Hematopoietic multipotent progenitor cell treated with erythropoietin and hydrocortisone succinate and interleukin-3 and kit ligand, for 17 days (in vitro differentiated cells): Measurements from ENCODE around the gene CPEB3.
"Not testable (repeated sequence)": the region's sequence is repeated elsewhere in the genome, so short reads cannot be mapped to it uniquely, and the experiment has no call there.

ENCODE experiments used
- DNase-seq: peaks from one replicate; pipeline ENCODE4 v3.0.0-alpha.2; 2015; ENCODE audit warnings: low spot score

CPEB3 gene

DNA sequence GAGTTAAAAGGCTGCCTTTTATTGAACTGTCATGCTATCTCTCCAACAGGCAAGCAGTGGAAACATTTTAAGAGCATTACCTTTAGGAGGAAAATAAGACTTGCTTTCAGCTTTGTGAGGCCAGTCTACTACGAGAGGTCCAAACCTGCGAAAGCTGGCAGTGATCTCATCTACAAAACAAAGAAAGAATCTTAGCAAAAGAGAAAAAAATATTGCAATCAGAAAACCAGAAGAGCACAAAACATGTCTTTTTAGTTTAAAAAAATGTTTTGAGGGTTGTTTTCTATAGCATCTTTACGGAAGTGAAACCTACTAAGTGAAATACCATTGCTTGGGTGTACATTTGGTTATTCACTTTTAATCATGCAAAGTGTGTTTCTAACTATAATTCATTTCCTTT is 147.9 kb downstream of the CPEB3 start:
- no peak for DNase-seq

DNA sequence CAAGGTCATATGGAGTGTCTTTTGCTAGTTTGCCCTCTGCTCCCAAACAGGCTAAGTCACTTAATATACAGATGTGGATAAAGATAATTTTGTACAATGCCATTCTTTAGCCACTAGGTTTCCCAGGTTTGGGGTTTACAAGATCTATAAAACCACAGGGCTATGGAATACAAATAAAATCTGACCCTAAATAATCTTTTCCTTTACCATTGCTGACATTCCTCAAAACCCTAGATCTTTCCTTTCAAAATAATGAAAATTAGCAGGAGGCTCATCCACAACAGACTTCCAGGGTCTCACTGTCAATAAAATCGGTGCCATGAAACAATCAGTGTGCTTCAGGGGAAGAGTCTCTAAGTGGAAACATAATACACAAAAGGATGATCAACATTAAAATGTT is 148.4 kb downstream of the CPEB3 start:
- DNase-seq: no peak

DNA sequence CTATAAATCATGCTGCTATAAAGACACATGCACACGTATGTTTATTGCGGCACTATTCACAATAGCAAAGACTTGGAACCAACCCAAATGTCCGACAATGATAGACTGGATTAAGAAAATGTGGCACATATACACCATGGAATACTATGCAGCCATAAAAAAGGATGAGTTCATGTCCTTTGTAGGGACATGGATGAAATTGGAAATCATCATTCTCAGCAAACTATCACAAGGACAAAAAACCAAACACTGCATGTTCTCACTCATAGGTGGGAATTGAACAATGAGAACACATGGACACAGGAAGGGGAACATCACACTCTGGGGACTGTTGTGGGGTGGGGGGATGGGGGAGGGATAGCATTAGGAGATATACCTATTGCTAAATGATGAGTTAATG is 149.7 kb downstream of the CPEB3 start:
- DNase-seq: not testable (repeated sequence)

DNA sequence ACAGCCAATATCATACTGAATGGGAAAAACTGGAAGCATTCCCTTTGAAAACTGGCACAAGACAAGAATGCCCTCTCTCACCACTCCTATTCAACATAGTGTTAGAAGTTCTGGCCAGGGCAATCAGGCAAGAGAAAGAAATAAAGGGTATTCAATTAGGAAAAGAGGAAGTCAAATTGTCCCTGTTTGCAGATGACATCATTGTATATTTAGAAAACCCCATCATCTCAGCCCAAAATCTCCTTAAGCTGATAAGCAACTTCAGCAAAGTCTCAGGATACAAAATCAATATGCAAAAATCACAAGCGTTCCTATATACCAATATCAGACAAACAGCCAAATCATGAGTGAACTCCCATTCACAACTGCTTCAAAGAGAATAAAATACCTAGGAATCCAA is 156.8 kb downstream of the CPEB3 start:
- not testable (repeated sequence) for DNase-seq

DNA sequence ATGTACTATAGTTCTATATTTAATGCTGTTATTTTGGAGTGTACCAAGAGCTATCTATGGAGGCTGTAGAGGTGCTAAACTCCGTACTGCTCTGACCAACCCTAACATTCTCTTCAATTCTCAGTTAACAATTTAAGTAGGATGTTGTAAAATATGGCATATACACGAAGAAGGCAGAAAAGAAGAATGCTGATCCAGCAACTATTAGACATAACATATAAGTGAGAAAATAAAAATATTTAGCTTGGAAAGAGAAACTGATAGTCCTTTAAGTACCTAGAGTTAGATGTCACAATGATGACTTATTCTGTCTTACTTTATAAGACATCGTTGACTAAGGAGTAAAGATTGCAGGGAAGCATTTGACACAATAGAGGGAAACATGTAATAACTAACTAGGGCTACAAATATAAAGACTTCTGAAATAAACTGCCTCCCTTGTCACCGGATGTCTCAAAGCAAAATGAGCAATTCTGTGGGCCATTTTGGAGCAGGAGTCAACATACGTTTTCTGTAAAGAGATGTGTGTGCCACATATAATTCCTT is 159.5 kb downstream of the CPEB3 start:
- no peak for DNase-seq

DNA sequence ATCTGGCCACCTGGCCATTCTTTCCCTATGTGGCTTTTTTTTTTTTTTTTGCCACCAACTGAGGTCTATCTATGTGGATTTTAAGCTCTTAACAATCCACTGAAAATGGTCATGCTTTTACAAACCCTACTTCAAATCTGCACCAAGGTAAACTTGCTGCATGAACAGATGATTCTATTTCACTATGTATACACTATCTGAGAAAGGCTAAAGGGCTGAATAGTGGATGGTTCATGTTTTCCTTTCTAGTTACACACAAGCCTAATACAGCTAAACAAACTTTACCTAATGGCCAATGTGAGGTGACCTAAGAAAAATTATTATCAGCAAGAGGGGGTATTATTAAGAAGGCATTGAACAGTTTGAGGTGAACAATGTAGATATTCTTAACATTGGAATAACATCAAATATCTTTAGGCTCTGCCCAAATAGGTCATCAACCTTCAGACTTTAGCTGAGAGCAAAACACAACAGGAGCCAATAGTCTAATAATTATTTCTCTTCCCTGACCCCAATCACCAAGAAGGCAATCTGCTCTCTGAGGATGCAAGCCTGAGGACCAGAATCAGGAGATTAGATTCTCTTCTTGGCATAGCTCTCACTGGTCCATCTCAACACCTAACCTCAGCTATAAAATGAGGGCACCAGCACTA is 160.1 kb downstream of the CPEB3 start:
- DNase-seq: no peak

- DNase-seq: no peak
These were observed 164.7 kb downstream of the CPEB3 start for GRCh38 chr10:92126100-92126650.

GRCh38 chr10:92125144-92125543 is 165.7 kb downstream of the CPEB3 start:
- DNase-seq: no peak

GRCh38 chr10:92124616-92125143 is 166.2 kb downstream of the CPEB3 start:
- no peak for DNase-seq

DNA sequence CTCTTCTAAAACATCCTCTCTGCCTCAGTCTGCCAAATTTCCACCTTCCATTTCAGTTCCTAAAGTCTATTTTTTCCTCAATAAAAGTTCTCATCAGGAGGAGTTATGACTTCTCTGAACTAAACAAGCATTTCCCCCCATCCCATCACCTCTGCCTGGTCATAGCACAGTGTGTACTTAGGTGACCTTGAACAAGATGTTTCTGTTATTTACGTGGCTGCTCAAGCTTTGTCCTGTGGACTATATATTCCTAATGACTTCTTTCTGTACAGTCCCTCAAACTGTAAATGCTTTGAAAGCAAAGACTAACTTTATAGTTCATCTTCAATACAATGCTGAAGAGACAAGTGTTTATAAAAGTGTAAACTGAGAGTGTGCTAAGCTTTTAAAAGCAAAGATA is 166.9 kb downstream of the CPEB3 start:
- DNase-seq: no peak

DNA sequence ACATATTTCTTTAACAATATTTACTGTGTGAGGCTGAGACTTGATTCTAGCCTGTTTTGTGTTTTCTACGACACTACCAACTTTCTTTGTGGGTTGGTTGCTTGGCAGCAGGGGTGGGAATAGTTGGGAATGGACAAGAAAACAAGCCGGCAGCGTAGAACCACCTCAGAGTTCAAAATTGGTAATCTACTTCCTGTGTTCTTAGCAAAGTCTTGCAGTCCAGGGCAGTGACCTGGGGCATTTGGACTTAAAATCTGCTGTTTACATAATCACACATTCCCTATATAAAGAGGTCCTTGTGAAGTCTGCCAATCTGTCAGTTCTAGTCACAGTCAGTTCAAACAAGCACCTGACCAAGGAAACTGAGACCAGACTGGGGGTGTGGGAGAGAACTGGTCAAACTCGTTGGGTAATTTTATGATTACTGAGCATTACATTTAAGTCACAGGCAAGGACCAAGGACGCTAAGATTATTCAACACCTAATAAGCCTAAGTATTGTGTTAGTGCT is 167.9 kb downstream of the CPEB3 start:
- DNase-seq: no peak

DNA sequence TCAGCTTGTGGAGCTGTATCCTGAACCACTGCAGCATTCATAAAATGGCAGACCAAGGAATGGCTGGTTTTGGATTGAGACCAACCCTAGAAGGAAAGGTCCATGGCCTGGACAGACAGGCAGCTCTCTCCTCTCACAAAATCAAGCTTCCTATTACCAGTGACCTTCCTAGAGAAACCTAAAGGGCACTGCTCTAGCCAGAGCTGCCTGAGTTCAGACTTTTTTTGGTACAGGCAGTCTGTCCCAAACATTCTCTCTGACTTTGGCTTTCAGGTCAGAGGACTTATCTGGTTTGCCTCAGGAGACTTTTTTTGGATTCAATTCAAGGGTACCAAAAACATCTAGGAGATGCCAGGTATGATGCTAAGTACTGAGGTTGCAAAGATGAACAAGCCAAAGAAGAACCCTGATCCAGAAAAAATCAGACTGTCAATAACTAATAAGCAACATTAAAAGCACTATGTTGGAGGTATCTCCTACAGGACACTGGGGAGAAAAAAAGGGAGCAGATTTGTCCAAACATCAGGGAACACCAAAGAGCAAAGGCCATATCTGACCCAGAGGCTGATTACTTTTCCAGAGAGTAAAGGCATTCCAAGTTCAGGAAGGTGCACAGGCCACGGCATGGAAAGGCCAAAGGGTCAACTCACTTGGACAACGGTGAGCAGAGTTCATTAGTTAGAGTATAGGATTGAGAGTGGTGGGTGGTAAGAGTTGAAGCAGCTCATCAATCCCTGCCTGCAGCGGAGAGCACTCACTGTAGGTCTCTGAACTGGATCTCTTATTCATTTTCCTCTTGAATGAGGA is 169.0 kb downstream of the CPEB3 start:
- no peak for DNase-seq

DNA sequence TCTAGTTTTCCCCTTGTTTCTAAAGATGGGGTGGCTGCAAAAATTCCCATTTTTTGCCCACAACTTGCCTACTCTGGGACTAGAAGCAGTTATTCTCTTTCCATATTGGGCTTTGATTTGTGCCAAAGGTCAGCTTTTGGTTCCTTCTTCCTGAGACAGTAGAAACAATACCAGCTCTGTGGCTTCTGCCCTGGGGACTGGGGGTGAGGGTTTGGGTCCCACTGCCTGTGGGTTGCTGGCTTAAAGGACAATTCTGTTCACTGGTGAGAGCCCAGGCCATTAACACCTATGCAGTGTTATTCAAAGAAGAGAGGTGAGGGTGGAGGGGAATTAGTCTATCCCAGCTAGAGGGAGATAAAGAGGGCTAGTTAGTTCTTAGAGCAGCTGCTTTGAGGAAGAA is 171.5 kb downstream of the CPEB3 start:
- DNase-seq: no peak

DNA sequence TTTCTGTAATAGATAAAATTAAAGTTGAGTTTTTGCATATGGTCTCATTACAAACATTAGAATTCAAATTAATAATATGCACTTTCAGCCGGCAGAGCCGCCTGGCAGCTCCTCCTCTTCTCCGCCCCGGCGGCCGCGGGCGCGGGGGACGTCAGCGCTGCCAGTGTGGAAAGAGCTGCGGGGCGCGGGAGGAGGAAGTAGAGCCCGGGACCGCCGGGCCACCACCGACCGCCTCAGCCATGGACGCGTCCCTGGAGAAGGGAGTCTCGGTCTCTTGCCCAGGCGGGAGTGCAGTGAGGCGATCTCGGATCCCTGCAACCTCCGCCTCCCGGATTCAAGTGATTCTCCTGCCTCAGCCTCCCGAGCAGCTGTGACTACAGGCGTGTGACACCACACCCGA is 176.0 kb downstream of the CPEB3 start:
- DNase-seq: not testable (repeated sequence)

DNA sequence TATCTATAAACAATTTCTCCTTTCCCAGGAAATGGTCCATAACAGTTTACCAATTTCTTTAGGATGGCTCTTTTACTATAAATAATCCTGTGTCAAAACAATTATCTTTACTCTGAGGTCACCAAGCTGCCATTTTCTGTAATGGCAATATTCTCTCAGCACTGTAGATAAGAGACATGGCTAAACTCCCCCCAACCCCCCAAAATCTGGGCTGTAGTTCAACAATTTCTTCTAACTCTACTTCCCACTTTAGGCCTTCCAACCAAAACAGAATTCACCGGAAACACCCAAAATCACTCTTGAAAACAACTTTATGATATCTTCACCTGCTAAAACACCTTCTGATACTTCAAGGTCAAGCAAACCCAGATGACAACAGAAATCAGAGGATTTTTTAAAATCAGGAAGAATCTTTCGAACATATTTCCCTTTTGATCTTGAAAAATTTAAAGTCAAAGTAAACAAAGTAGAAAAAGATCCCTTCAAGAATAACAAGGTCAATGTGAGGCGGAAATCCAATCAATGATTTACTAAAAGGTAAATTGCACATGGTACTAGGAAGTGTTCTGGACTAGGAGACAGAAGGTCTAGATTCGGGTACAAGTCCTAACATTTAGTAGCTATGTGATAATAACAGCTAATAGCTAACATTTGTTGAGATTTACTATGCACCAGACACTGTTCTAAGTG is 176.8 kb downstream of the CPEB3 start:
- DNase-seq: no peak

DNA sequence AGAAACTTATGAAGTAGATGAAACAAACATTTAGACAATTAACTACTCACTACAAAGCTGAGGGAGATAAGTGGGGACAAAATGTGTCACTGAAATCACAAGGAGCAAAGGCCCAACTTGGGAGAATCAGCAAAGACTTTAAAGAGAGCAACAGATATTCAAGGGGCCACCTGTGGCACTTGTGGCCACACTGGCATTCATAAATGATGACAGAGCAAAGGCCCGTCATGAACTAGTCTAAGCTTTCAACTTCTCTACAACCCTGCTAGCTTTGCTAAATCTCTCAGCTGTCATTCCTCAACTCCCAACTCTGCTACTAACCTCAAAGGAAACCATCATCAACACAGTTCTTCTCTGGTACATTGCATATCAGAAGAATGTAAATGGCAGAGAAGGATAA is 178.4 kb downstream of the CPEB3 start:
- DNase-seq: no peak

GRCh38 chr10:92111336-92111939 is 179.4 kb downstream of the CPEB3 start:
- no peak for DNase-seq

GRCh38 chr10:92110039-92110794 is 180.7 kb downstream of the CPEB3 start:
- no peak for DNase-seq

DNA sequence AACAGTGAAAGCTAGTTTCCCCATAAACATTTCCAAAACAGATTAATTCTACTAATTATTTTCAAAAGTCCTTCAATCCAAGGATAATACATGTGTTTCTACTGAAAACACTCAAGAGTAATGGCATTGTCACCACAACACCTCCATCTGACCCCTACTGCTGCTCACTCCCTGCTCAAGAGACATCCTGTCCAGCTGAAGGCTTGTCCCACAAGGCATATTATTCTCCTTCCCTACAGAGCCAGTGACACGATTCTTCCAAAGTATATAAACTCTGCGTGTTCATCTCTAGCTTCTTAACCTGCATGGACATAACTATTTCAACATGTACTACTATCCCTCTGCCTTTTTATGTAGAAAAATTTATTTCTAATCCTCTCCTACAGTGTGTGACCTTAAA is 182.1 kb downstream of the CPEB3 start:
- DNase-seq: no peak

- DNase-seq: no peak
These were observed 182.8 kb downstream of the CPEB3 start for GRCh38 chr10:92108120-92108519.
